KOPT-K1 (cell line): Measurements from ENCODE around the gene DRD3.

Experiments
- H3K27ac ChIP-seq: fragments of 200-600 bp; sonication (generic); 2 replicates; pipeline ENCODE4 v1.5.1; 2016; ENCODE audit warnings: antibody characterized with exemption, mild to moderate bottlenecking, low read depth, low read length; ENCODE audit not compliant: poor library complexity, severe bottlenecking
- H3K36me3 ChIP-seq: fragments of 200-600 bp; sonication (generic); 2 replicates; pipeline ENCODE4 v1.5.1; 2017; ENCODE audit warnings: antibody characterized with exemption, mild to moderate bottlenecking, low read length, moderate library complexity; ENCODE audit not compliant: insufficient read depth
- H3K9me3 ChIP-seq: fragments of 200-600 bp; sonication (generic); 2 replicates; pipeline ENCODE4 v1.5.1; 2017; ENCODE audit warnings: antibody characterized with exemption, low read length, mild to moderate bottlenecking; ENCODE audit not compliant: insufficient read depth, poor library complexity, severe bottlenecking

Gene DRD3

GRCh38 chr3:114114719-114115118 lies 64.1 kb downstream of the DRD3 start:
- H3K9me3 ChIP-seq = no peaks in the 10 kb centered on the region
- no peaks in the 10 kb centered on the region for H3K36me3 ChIP-seq
- no peak overlapping the region for H3K27ac ChIP-seq

GRCh38 chr3:114112696-114113095 lies 66.2 kb downstream of the DRD3 start:
- Histone ChIP-seq H3K36me3 (no peaks in the 10 kb centered on the region), H3K27ac (no peak overlapping the region), H3K9me3 (no peaks in the 10 kb centered on the region)

- no peaks in the 10 kb centered on the region for H3K9me3 ChIP-seq
- H3K36me3 ChIP-seq = no peaks in the 10 kb centered on the region
- H3K27ac ChIP-seq = no peak overlapping the region
Measured at GRCh38 chr3:114111060-114111770, 67.6 kb downstream of the DRD3 start.

- Histone ChIP-seq H3K9me3 (no peaks in the 10 kb centered on the region), H3K27ac (no peak overlapping the region), H3K36me3 (no peaks in the 10 kb centered on the region)
Measured at GRCh38 chr3:114110439-114110838, 68.4 kb downstream of the DRD3 start.

- Histone ChIP-seq H3K27ac (no peak overlapping the region), H3K9me3 (no peaks in the 10 kb centered on the region), H3K36me3 (no peaks in the 10 kb centered on the region)
Measured at GRCh38 chr3:114108137-114108536, 70.7 kb downstream of the DRD3 start.

GRCh38 chr3:114104414-114104813 lies 74.4 kb downstream of the DRD3 start:
- Histone ChIP-seq H3K27ac (no peak overlapping the region), H3K9me3 (no peaks in the 10 kb centered on the region), H3K36me3 (no peaks in the 10 kb centered on the region)

GRCh38 chr3:114103858-114104257 lies 75.0 kb downstream of the DRD3 start:
- no peaks in the 10 kb centered on the region for H3K9me3 ChIP-seq
- no peaks in the 10 kb centered on the region for H3K36me3 ChIP-seq
- H3K27ac ChIP-seq = no peak overlapping the region

GRCh38 chr3:114103181-114103580 lies 75.7 kb downstream of the DRD3 start:
- Histone ChIP-seq H3K27ac (no peak overlapping the region), H3K36me3 (no peaks in the 10 kb centered on the region)

GRCh38 chr3:114101101-114101500 lies 77.8 kb downstream of the DRD3 start:
- no peaks in the 10 kb centered on the region for H3K9me3 ChIP-seq

More at GRCh38 chr3:114103181-114103580, 75.7 kb downstream of the DRD3 start:
- H3K9me3 ChIP-seq = no peaks in the 10 kb centered on the region

GRCh38 chr3:114095796-114096195 lies 83.1 kb downstream of the DRD3 start:
- Histone ChIP-seq H3K27ac (no peak overlapping the region), H3K36me3 (no peaks in the 10 kb centered on the region), H3K9me3 (no peaks in the 10 kb centered on the region)

More at GRCh38 chr3:114101101-114101500, 77.8 kb downstream of the DRD3 start:
- Histone ChIP-seq H3K36me3 (no peaks in the 10 kb centered on the region), H3K27ac (no peak overlapping the region)

GRCh38 chr3:114093596-114093995 lies 85.3 kb downstream of the DRD3 start:
- H3K36me3 ChIP-seq = peaks cover 2% of the 10 kb centered on the region; the same call in 1 of the 2 replicates
- no peaks in the 10 kb centered on the region for H3K9me3 ChIP-seq
- no peak overlapping the region for H3K27ac ChIP-seq

GRCh38 chr3:114093016-114093380 lies 85.9 kb downstream of the DRD3 start:
- Histone ChIP-seq H3K9me3 (no peaks in the 10 kb centered on the region), H3K27ac (no peak overlapping the region), H3K36me3 (peaks cover 8% of the 10 kb centered on the region)

- Histone ChIP-seq H3K36me3 (peaks cover 14% of the 10 kb centered on the region), H3K9me3 (no peaks in the 10 kb centered on the region), H3K27ac (no peak overlapping the region)
Measured at GRCh38 chr3:114092151-114093015, 86.5 kb downstream of the DRD3 start.

- no peaks in the 10 kb centered on the region for H3K9me3 ChIP-seq
- H3K36me3 ChIP-seq = peaks cover 42% of the 10 kb centered on the region
- H3K27ac ChIP-seq = no peak overlapping the region
Measured at GRCh38 chr3:114089675-114090074, 89.2 kb downstream of the DRD3 start.

- H3K9me3 ChIP-seq = no peaks in the 10 kb centered on the region
- no peak overlapping the region for H3K27ac ChIP-seq
- peaks cover 75% of the 10 kb centered on the region for H3K36me3 ChIP-seq
Measured at GRCh38 chr3:114086356-114086755, 92.5 kb downstream of the DRD3 start.
